ENCODE data around the gene NEAT1. TPM values are rescaled to one million over a fixed set of nuclear protein-coding genes. Genes with fewer than 3 reads are reported as not detected.

The NEAT1 gene
- total and polyA plus RNA-seq, 9 of the 15 experiments (the other 6 are each of a cell fraction or from before 2014, with no cell fraction given), result 20.1 to 389 (median 62.8) TPM

- TF ChIP-seq DDX20 (tag; IDR thresholded peaks at IDR 0.05; ENCODE audit: low read depth) (no peak), ZNF707 (CRISPR knock-in tag; conservative IDR thresholded peaks at IDR 0.05) (no peak), CUX1 (CRISPR knock-in tag; IDR thresholded peaks at IDR 0.05) (no peak), MAZ (CRISPR knock-in tag; conservative IDR thresholded peaks at IDR 0.05 in 1 of 2, IDR thresholded peaks at IDR 0.05 in 1 of 2) (peak; percentile 22 to 100; a peak in 3 of 4 replicates), MGA (IDR thresholded peaks at IDR 0.05) (no peak), FOXK2 (conservative IDR thresholded peaks at IDR 0.05 in 1 of 2, IDR thresholded peaks at IDR 0.05 in 1 of 2; ENCODE audit: low read depth in 2 of 2) (peak in 1 of 2 experiments; percentile 25; a peak in 2 of 4 replicates), ZNF134 (CRISPR knock-in tag; conservative IDR thresholded peaks at IDR 0.05) (peak; percentile 84), BCL6 (CRISPR knock-in tag; IDR thresholded peaks at IDR 0.05) (peak; percentile 92)
These were observed at the start of gene NEAT1 (continued) for GRCh38 chr11:65422633-65423515.

All from K562 (cell line).